HG03571 (cell line): Measurements from ENCODE around the gene IFT43.

Experiments used
- ATAC-seq: cut with Tn5 transposase; IDR thresholded peaks from one replicate; pipeline ENCODE4 v1.9.1; 2021; ENCODE audit not compliant: unreplicated experiment

Gene IFT43

GRCh38 chr14:75979648-75980565 is 5.7 kb upstream of the IFT43 start:
- ATAC-seq, result no peak

DNA sequence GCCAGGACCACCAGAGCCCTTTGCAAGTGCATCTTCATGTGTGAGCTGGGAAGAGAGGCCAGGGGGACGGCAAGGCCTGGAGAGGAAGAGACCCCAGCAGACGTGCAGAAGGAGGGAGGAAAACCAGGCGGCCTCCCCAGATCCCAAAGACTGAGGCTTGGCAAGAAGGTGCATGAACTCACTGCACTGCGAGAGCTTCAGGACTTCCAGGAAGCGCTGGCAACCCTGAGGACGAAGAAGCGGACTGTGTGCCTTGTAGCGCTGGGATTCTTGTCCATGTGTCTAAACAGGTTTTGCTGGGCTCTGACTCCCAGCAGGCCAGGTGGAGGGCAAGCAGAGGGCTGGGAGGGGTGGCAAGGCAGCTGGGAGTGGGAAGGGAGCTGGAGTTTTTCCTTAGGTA is 4.7 kb upstream of the IFT43 start:
- no peak for ATAC-seq

DNA sequence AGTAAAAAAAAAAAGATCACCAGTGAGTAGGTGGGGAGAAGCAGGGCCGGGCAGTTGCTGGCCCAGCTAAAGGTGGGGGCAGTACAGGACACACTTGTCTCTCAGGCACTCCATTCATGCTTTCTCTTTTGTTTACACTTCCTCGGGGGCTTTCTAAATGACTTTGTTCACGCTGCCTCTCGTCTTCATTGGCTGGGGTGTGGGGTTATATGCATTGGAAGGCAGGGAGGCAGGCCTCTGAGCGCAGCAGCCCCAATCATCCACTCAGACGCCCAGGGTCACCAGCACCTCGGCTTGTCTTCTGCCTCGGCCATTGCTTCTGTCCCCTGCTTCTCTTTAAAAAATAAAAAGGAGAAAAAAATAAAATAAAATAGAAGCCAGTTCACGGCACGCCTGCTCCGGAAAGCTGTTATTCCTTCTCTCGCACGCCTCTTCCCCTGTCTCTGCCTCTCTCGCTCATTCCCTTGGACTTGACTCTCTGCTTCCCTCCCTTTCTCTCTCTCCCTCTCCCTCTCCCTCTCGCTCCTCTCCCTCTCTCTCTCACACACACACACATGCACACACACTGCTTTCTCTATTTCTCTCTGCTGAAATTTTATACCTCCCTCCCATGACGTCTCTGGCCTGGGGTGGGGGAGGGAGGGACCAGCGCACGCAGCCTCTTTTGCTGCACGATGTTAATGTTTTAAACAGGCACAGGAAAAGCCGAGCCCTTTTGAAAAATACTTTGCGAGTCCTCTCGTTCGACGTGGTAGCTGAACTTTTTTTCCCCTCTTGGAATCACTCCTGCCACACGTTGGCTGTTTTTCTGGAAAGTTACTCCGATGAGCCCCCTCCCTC is 3.9 kb upstream of the IFT43 start, which contains the start of gene TGFB3:
TGFB3 (minus strand) TSS at position 570 of the 840 bp plus-strand sequence. CDS start 1,102 bp downstream, outside the sequence.
- ATAC-seq, result peak; percentile 31

DNA sequence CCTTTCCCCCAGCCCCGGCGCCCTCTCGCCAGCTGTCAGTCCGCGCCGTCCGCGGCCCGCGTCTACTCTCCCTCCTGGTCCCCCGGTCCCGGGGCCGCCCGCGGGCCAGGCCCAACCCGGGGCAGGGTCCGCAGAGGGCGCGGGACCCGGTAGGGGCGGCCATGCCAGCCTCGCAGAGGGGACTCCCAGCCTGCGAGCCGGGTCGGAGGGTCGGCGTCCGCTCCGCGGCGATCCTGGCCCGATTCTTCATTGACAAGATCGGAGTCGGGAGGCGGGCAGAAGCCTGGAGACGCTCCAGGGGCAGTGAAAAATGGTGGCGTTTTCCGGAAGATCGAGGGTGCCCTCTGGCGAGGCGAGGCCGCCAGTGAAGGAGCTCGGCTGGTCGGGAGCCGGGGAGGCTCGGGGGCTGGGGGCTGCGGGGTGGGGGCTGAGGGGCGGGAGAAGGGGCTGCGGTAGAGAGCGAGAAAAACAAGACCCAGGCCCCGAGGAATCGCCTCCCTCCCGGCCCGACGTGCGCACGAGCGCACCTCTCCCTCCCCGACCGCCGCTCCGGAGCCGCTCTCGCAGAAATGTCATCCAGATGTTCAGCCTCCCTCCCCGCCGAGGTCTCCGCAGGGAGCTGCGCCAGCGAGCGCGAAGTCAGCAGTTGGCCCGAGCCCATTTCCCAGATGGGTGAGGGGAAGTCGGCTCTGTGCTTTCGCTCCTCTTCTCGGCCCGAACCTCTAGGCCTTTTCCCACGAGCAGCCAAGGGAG is 3.1 kb upstream of the IFT43 start:
- no peak for ATAC-seq

- no peak for ATAC-seq
These were observed 2.6 kb upstream of the IFT43 start for GRCh38 chr14:75983019-75983358.

GRCh38 chr14:75984674-75985073 is 889 bp upstream of the IFT43 start:
- no peak for ATAC-seq

- no peak for ATAC-seq
These were observed 839 bp downstream of the IFT43 start for GRCh38 chr14:75986439-75986765.

DNA sequence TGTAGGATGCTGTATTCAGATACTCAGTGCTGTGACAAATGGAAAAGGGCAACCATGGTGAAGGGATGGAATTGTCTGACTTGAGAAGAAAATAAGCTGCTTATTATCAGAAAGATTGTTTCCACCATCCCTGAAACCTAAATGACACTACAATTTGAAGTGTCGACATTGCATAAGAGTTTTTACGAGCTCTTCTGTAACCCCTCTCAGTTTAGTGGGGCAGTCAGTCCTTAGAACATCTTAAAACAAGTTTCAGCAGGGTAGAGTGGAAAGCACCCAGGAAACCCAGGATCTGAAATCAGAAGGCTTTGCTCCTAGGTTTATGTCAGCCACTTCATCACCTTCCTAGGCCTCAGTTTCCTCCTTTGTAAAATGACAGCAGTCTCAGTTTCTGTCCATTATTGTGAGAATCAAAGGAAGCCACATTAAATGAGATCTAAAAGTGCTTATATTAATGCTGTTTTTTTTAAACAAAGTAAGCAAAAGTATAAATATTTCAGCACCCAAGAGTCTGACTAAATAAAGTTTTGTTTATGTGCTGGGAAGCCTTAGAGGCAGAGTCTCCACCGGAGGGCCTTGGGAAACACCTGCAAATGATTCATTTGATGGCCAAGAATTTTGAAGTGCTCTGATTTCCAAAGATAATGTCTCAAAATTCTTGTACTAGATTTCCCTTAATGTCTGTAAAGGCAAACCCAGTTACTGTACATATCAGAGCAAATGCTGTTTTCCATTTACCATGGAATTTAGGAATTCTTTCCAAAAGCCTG is 1.8 kb downstream of the IFT43 start:
- ATAC-seq, result no peak

GRCh38 chr14:75989134-75989533 is 3.6 kb downstream of the IFT43 start:
- ATAC-seq, result no peak

GRCh38 chr14:75990297-75990696 is 4.7 kb downstream of the IFT43 start:
- no peak for ATAC-seq

DNA sequence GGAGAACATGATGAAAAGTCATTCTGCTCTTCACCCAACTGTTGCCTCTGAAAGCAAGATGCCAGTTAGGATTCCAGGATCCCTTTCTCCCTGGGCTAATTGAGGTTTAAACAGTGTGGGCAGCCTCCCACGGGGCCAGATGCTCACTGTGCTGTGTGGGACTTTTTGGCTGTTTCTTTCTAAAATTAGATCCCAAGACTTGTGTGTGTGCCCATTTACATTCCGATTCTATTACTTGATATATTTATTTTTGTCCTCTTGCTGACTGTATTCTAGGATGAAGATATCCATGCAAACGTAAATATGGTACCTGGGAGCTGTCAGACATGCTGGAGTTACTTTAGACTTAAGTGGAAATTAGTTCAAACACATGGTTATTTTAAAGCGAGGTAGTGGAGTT is 6.2 kb downstream of the IFT43 start:
- ATAC-seq, result no peak

- ATAC-seq, result peak; percentile 45
These were observed 8.0 kb downstream of the IFT43 start for GRCh38 chr14:75993567-75994041.

GRCh38 chr14:75995372-75996041 is 9.9 kb downstream of the IFT43 start:
- ATAC-seq, result no peak

- no peak for ATAC-seq
These were observed 10.9 kb downstream of the IFT43 start for GRCh38 chr14:75996488-75996887.

DNA sequence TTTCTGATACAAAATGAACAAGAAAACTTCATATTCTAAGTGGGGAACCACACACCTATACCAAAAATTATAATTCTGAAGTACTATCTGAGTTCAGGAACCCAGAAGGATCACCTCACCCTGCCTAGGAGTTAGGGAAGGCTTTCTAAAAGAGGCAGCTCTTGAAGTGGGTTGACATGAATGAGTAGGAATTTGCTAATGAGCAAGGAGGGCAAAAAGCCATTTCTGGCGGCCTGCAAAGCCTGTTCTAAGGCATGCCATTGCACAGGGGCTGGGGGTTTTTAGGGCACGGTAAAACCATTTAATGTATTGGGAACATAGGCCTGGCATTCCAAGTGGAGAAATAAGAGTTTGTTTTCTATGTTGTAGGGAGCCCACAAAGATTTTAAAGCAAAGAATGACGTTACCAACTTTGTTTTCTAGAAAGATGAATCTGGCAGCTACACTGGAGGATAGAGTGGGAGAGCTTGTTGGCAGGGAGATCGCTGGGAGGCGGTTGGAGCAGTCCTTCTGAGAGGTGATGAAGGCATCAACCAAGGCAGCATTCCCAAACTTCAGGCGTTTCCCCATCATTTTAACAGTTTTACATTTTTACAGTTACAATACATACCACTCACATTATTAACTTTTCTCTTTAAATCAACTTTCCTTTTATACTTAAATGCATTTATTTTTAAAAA is 14.1 kb downstream of the IFT43 start:
- ATAC-seq, result no peak

- ATAC-seq, result no peak
These were observed 16.8 kb downstream of the IFT43 start for GRCh38 chr14:76002383-76002782.

DNA sequence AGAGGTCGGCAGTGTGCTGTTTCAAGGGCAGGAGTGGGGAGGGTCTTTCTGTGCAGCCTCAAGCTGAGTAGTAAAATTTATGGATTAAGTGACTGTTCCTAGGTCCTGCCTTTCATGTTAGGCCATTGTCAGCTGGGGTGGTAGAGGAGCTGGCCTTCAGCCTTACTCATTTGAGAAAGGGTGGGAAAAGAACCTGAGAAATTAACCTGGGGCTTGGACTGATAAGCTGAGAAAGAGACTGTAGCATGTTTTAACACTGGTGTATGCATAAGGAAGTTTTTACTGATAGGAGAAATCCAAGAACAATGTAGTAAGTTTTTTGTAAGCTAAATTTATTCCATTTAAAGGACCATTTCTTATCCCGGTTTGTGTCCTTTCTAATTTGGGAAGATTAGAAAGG is 20.7 kb downstream of the IFT43 start:
- no peak for ATAC-seq

- ATAC-seq, result no peak
These were observed 21.8 kb downstream of the IFT43 start for GRCh38 chr14:76007379-76007778.

GRCh38 chr14:76007852-76008251 is 22.3 kb downstream of the IFT43 start:
- ATAC-seq, result no peak
